ENCODE data around the gene SP110.

The SP110 gene

DNA sequence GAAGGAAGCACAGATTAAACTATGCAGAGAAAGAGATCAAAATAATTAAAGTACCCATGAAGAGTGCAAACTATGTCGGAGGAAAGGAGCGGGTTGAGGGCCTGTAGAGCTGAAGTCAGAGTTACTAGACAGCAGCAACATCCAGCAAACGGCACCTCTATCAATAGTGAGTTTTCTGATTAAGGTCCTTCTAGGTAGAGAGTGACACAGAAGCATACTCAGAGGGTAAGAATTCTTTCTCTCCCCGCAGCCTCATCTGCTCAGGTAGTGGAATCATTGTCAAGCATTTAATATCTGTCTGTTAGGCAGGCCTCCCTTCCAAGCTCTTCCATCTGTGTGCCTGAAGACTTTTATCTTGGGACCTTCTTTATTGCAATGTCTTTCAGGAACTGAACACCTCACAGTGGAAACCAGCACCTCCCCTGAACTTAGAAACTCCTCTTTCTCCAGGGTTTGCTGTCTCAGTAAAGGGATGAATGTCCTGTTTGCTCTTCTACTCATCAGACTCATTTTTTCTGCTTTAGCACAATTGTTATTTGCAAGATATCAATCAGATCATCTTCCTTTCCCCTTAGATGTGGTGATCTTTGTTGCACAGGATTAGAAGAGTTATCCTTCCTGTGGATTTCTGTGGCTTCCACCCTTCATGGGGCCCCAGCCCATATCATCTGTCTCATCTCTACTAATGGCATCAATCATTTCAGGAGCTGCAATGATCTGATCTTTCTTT is 34.5 kb upstream of the SP110 start:
- 93 to 94% methylated on average over 4 of the region's 4 CpGs for WGBS, 2 experiments

DNA sequence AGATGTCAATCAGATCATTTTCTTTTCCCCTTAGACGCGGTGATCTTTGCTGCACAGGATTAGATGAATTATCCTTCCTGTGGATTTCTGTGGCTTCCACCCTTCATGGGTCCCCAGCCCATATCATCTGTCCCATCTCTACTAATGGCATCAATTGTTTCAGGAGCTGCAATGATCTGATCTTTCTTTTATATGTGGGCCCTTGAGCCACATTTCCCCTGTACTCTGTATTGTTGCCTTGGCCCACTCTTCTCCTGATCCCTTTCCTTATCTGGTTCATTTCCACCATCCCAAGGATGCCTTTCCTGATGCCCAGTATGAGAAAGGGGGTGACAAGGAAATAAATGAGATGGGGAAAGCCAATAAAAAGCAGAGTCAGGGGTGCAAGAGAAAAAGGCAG is 30.4 kb upstream of the SP110 start:
- Histone ChIP-seq H3K27me3 (ENCODE audit: control insufficient read depth, insufficient read depth, low read length, poor library complexity, severe bottlenecking) (no peaks in the 10 kb centered on the region), H3K4me3 (ENCODE audit: insufficient read depth, low read depth, low read length) (no peak overlapping the region), H3K27ac (ENCODE audit: insufficient read depth, low read depth, low read length, poor library complexity, severe bottlenecking) (no peak overlapping the region), H3K9me3 (ENCODE audit: control insufficient read depth, low read length) (no peaks in the 10 kb centered on the region), H3K4me1 (ENCODE audit: control insufficient read depth, insufficient read depth, low read length) (no peaks in the 10 kb centered on the region), H3K36me3 (ENCODE audit: control insufficient read depth, insufficient read depth, low read length) (no peaks in the 10 kb centered on the region)
- 87 to 93% methylated on average over 2 of the region's 2 CpGs for WGBS, 2 experiments

More for the DNA sequence above, 34.5 kb upstream of the SP110 start:
- Histone ChIP-seq H3K36me3 (ENCODE audit: control insufficient read depth, insufficient read depth, low read length) (no peaks in the 10 kb centered on the region), H3K27me3 (ENCODE audit: control insufficient read depth, insufficient read depth, low read length, poor library complexity, severe bottlenecking) (no peaks in the 10 kb centered on the region), H3K9me3 (ENCODE audit: control insufficient read depth, low read length) (no peaks in the 10 kb centered on the region), H3K4me3 (ENCODE audit: insufficient read depth, low read depth, low read length) (no peak overlapping the region), H3K27ac (ENCODE audit: insufficient read depth, low read depth, low read length, poor library complexity, severe bottlenecking) (no peak overlapping the region), H3K4me1 (ENCODE audit: control insufficient read depth, insufficient read depth, low read length) (no peaks in the 10 kb centered on the region)

DNA sequence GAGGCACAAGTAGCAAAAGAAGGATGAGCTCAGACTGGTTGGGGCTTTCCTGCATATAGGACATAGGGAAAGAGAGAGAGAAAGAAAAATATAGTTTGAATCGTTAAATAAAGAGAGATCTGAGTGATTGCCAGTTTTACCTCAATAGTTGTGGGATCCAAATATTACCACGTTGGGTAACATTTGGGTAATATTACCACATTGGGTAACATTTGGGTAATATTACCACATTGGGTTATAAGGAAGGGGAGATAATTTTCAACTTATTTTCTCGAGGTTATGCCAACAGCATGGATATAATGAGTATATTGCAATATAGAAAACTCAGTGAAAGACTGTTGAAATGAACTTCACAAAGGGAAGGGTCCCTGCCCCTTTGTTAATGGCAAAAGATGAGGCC is 26.4 kb upstream of the SP110 start:
- WGBS, 2 experiments = 77 to 78% methylated on average over 3 of the region's 3 CpGs
- no peak overlapping the region for H3K27ac ChIP-seq (ENCODE audit: insufficient read depth, low read depth, low read length, poor library complexity, severe bottlenecking)
- no peak overlapping the region for H3K4me3 ChIP-seq (ENCODE audit: insufficient read depth, low read depth, low read length)
- no peaks in the 10 kb centered on the region for H3K9me3 ChIP-seq (ENCODE audit: control insufficient read depth, low read length)
- H3K27me3 ChIP-seq (ENCODE audit: control insufficient read depth, insufficient read depth, low read length, poor library complexity, severe bottlenecking) = no peaks in the 10 kb centered on the region
- no peaks in the 10 kb centered on the region for H3K4me1 ChIP-seq (ENCODE audit: control insufficient read depth, insufficient read depth, low read length)
- H3K36me3 ChIP-seq (ENCODE audit: control insufficient read depth, insufficient read depth, low read length) = no peaks in the 10 kb centered on the region

DNA sequence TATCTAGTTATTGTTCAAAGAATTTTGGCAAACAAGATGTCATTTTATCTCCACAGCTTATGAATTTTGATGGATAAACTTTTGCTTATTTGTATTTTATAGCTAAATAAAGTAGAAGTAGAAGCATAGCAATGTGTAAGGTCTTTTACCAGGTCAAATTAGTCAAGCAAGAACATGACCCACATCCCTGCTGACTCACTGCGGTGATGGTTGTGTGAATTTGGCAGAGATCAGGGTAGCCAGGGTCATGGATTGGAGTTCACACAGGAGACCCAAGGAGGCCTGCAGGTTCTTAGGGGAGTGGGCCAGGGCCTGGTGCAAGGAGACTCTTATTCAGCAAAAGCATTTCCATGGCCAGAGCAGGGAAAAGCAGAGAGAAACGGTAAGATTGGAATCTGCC is 24.4 kb upstream of the SP110 start:
- H3K9me3 ChIP-seq (ENCODE audit: control insufficient read depth, low read length) = no peaks in the 10 kb centered on the region
- 92 to 96% methylated on average over 2 of the region's 2 CpGs for WGBS, 2 experiments
- H3K4me3 ChIP-seq (ENCODE audit: insufficient read depth, low read depth, low read length) = no peak overlapping the region
- H3K27me3 ChIP-seq (ENCODE audit: control insufficient read depth, insufficient read depth, low read length, poor library complexity, severe bottlenecking) = no peaks in the 10 kb centered on the region
- no peaks in the 10 kb centered on the region for H3K36me3 ChIP-seq (ENCODE audit: control insufficient read depth, insufficient read depth, low read length)
- no peaks in the 10 kb centered on the region for H3K4me1 ChIP-seq (ENCODE audit: control insufficient read depth, insufficient read depth, low read length)
- H3K27ac ChIP-seq (ENCODE audit: insufficient read depth, low read depth, low read length, poor library complexity, severe bottlenecking) = no peak overlapping the region

DNA sequence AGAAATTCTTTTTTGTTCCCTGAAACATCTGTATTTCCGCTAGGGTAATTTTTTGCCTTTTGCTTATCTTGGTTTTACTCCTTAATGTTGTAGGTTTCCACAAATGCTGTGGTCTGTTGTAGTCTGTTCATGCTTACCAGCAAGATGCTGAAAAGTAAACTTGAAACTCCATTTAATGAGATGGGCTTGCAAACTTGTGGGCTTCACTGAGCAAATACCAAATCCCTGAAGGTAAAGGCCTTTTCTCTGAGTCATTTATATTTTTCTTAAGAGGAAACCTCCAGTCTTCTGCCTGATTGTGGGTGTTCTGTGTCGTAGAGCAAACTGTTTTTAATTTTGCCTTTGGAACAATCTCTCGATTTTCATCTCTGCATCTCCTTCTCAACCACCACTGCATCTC is 15.1 kb upstream of the SP110 start:
- no peak overlapping the region for H3K4me3 ChIP-seq (ENCODE audit: insufficient read depth, low read depth, low read length)
- WGBS, 2 experiments = 95% methylated on average over 3 of the region's 3 CpGs
- no peaks in the 10 kb centered on the region for H3K27me3 ChIP-seq (ENCODE audit: control insufficient read depth, insufficient read depth, low read length, poor library complexity, severe bottlenecking)
- H3K4me1 ChIP-seq (ENCODE audit: control insufficient read depth, insufficient read depth, low read length) = no peaks in the 10 kb centered on the region
- H3K27ac ChIP-seq (ENCODE audit: insufficient read depth, low read depth, low read length, poor library complexity, severe bottlenecking) = no peak overlapping the region
- no peaks in the 10 kb centered on the region for H3K36me3 ChIP-seq (ENCODE audit: control insufficient read depth, insufficient read depth, low read length)
- H3K9me3 ChIP-seq (ENCODE audit: control insufficient read depth, low read length) = no peaks in the 10 kb centered on the region

DNA sequence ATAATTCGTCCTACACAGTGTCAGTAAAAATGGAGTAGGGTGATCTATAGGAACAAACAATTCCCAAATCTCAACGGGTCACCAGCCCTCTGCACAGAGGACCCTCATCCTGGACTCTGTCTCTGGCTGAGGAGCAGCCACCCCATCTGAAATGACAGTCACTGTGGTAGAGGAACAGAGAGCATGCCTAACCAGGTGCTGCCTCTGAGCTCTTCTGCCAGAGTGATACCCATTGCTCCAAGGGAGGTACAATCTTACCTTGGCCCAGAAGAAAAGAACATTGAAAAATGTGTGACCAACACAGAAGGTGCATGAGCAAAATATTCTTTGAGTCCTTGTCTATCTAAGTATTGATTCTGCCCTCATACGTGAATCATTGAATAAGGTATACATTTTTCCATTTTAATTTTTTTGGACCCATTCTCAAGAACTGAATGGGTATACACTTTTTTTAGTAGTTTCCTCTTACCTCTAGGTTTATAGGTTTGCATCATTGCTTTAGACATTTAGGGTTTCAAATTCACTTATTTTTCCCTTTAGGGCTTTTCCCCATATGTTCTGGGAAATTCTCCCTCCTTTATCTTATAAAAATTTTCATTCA is 14.4 kb upstream of the SP110 start:
- Histone ChIP-seq H3K9me3 (ENCODE audit: control insufficient read depth, low read length) (no peaks in the 10 kb centered on the region), H3K27me3 (ENCODE audit: control insufficient read depth, insufficient read depth, low read length, poor library complexity, severe bottlenecking) (no peaks in the 10 kb centered on the region), H3K27ac (ENCODE audit: insufficient read depth, low read depth, low read length, poor library complexity, severe bottlenecking) (no peak overlapping the region), H3K36me3 (ENCODE audit: control insufficient read depth, insufficient read depth, low read length) (no peaks in the 10 kb centered on the region), H3K4me1 (ENCODE audit: control insufficient read depth, insufficient read depth, low read length) (no peaks in the 10 kb centered on the region), H3K4me3 (ENCODE audit: insufficient read depth, low read depth, low read length) (no peak overlapping the region)
- WGBS, 2 experiments = 92 to 93% methylated on average over 1 to 3 of the region's 3 CpGs

DNA sequence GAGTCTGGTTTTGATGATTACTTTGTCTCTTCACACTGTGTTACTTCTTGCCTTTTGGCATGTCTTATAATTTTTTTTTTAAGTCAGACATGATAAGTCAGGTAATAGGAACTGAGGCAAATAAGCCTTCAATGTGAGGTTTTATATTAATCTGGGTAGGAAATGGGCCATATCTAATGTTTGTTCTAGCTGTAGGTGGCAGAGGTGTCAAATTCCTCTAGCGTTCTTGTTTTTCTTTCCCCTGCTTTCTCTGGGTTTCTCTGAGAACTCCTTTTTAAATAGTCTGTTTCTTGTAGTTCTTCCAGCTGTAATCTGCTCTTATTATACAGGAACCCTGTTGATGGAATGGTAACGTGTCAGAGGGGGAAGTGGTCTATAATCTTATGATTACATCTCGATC is 11.5 kb upstream of the SP110 start:
- WGBS, 2 experiments = 77 to 90% methylated on average over 3 of the region's 3 CpGs
- H3K27me3 ChIP-seq (ENCODE audit: control insufficient read depth, insufficient read depth, low read length, poor library complexity, severe bottlenecking) = no peaks in the 10 kb centered on the region
- H3K4me1 ChIP-seq (ENCODE audit: control insufficient read depth, insufficient read depth, low read length) = no peaks in the 10 kb centered on the region
- no peak overlapping the region for H3K27ac ChIP-seq (ENCODE audit: insufficient read depth, low read depth, low read length, poor library complexity, severe bottlenecking)
- H3K4me3 ChIP-seq (ENCODE audit: insufficient read depth, low read depth, low read length) = no peak overlapping the region
- no peaks in the 10 kb centered on the region for H3K36me3 ChIP-seq (ENCODE audit: control insufficient read depth, insufficient read depth, low read length)
- H3K9me3 ChIP-seq (ENCODE audit: control insufficient read depth, low read length) = no peaks in the 10 kb centered on the region

DNA sequence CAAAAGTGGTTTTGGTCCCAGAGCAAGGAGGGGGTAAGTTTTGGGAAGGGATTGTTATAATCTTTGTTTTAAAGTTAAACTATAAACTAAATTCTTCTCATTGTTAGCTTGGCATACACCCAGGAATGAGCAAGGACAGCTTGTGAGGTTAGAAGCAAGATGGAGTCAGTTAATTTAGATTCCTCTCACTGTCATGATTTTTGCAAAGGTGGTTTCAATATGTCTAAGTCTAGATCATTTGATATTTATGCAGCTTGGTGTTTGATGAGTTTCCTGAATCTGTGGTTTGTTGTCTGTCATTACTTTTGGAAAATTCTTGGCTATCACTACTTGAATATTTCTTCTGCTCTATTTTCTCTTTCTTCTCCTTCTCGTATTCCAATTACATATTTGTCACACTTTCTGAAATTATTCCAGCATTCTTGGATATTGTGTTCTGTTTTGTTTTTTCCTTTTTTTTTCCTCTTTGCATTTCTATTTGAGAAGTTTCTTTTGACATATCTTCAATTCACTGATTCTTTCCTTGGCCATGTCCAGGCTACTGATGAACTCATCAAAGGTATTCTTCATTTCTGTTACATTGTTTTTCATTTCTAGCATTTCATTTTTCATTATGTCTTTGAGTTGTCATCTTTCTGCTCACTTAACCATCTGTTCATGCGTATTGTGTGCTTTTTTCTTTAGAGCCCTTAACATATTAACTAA is 10.9 kb upstream of the SP110 start:
- Histone ChIP-seq H3K27ac (ENCODE audit: insufficient read depth, low read depth, low read length, poor library complexity, severe bottlenecking) (no peak overlapping the region), H3K27me3 (ENCODE audit: control insufficient read depth, insufficient read depth, low read length, poor library complexity, severe bottlenecking) (no peaks in the 10 kb centered on the region), H3K36me3 (ENCODE audit: control insufficient read depth, insufficient read depth, low read length) (no peaks in the 10 kb centered on the region), H3K9me3 (ENCODE audit: control insufficient read depth, low read length) (no peaks in the 10 kb centered on the region), H3K4me1 (ENCODE audit: control insufficient read depth, insufficient read depth, low read length) (no peaks in the 10 kb centered on the region), H3K4me3 (ENCODE audit: insufficient read depth, low read depth, low read length) (no peak overlapping the region)
- WGBS, 2 experiments = 86 to 100% methylated on average over 1 to 2 of the region's 2 CpGs

DNA sequence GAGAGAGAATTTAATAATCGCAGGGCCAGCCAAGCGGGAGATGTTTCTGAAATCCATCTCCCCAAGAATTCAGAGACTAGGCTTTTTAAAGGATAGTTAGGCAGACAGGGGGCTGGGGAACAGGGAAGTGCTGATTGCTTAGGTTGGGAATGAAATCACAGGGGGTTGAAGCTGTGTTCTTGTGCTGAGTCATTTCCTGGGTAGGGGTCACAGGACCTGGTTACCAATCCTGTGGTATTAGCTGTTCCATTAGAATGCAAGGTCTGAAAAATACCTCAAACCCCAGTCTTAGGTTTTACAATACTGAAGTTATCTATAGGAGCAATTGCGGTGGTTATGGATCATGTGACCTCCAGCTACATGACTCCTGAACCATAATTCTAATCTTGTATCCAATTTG is 10.3 kb upstream of the SP110 start:
- no peak overlapping the region for H3K27ac ChIP-seq (ENCODE audit: insufficient read depth, low read depth, low read length, poor library complexity, severe bottlenecking)
- no peaks in the 10 kb centered on the region for H3K36me3 ChIP-seq (ENCODE audit: control insufficient read depth, insufficient read depth, low read length)
- H3K4me3 ChIP-seq (ENCODE audit: insufficient read depth, low read depth, low read length) = no peak overlapping the region
- no peaks in the 10 kb centered on the region for H3K9me3 ChIP-seq (ENCODE audit: control insufficient read depth, low read length)
- WGBS, 2 experiments = 89 to 94% methylated on average over 2 to 3 of the region's 3 CpGs
- H3K27me3 ChIP-seq (ENCODE audit: control insufficient read depth, insufficient read depth, low read length, poor library complexity, severe bottlenecking) = no peaks in the 10 kb centered on the region
- H3K4me1 ChIP-seq (ENCODE audit: control insufficient read depth, insufficient read depth, low read length) = no peaks in the 10 kb centered on the region

DNA sequence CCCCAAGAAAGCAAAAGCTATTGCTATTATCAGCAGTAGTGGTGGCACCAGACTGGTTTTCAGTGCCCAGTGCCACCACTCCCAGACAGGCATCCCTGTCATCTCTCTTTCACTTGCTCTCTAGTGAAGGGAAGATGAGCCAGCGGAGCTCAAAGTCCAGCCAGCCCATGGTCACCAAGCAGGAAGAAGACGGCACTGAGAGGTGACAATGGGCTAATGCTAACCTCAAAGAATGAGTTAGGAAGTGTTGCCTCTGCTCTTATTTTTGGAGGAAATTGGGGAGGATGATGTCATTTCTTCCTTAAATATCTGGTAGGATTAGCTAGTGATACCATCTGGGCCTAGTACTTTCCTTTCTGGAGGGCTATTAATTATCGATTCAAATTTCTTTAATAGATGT is 7.4 kb upstream of the SP110 start:
- WGBS, 2 experiments = 96 to 97% methylated on average over 3 of the region's 3 CpGs
- Histone ChIP-seq H3K27ac (ENCODE audit: insufficient read depth, low read depth, low read length, poor library complexity, severe bottlenecking) (no peak overlapping the region), H3K36me3 (ENCODE audit: control insufficient read depth, insufficient read depth, low read length) (no peaks in the 10 kb centered on the region), H3K4me3 (ENCODE audit: insufficient read depth, low read depth, low read length) (no peak overlapping the region), H3K27me3 (ENCODE audit: control insufficient read depth, insufficient read depth, low read length, poor library complexity, severe bottlenecking) (no peaks in the 10 kb centered on the region), H3K4me1 (ENCODE audit: control insufficient read depth, insufficient read depth, low read length) (no peaks in the 10 kb centered on the region), H3K9me3 (ENCODE audit: control insufficient read depth, low read length) (no peaks in the 10 kb centered on the region)

Data from ectodermal cell (in vitro differentiated cells).